ENCODE results near the gene GRK4.
A peak's percentile ranks its signal among the peaks of the same experiment; 100 is the strongest.

Gene GRK4

DNA sequence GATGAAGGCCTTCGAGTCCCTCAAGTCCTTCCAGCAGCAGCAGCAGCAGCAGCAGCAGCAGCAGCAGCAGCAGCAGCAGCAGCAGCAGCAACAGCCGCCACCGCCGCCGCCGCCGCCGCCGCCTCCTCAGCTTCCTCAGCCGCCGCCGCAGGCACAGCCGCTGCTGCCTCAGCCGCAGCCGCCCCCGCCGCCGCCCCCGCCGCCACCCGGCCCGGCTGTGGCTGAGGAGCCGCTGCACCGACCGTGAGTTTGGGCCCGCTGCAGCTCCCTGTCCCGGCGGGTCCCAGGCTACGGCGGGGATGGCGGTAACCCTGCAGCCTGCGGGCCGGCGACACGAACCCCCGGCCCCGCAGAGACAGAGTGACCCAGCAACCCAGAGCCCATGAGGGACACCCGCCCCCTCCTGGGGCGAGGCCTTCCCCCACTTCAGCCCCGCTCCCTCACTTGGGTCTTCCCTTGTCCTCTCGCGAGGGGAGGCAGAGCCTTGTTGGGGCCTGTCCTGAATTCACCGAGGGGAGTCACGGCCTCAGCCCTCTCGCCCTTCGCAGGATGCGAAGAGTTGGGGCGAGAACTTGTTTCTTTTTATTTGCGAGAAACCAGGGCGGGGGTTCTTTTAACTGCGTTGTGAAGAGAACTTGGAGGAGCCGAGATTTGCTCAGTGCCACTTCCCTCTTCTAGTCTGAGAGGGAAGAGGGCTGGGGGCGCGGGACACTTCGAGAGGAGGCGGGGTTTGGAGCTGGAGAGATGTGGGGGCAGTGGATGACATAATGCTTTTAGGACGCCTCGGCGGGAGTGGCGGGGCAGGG, 111.7 kb downstream of the GRK4 start:
- H4K20me1 ChIP-seq (ENCODE audit: insufficient read depth, low read length), result peaks cover 19% of the 10 kb centered on the region

DNA sequence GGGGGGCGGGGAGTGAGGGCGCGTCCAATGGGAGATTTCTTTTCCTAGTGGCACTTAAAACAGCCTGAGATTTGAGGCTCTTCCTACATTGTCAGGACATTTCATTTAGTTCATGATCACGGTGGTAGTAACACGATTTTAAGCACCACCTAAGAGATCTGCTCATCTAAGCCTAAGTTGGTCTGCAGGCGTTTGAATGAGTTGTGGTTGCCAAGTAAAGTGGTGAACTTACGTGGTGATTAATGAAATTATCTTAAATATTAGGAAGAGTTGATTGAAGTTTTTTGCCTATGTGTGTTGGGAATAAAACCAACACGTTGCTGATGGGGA, 112.2 kb downstream of the GRK4 start:
- ATAC-seq (ENCODE audit: insufficient read depth, low read depth) (no peak), DNase-seq (no peak)
- no peak for TF ChIP-seq EZH2 (IDR thresholded peaks at IDR 0.05; ENCODE audit: borderline replicate concordance, low read depth, low read length, severe bottlenecking)
- TF ChIP-seq, protein P1, sequence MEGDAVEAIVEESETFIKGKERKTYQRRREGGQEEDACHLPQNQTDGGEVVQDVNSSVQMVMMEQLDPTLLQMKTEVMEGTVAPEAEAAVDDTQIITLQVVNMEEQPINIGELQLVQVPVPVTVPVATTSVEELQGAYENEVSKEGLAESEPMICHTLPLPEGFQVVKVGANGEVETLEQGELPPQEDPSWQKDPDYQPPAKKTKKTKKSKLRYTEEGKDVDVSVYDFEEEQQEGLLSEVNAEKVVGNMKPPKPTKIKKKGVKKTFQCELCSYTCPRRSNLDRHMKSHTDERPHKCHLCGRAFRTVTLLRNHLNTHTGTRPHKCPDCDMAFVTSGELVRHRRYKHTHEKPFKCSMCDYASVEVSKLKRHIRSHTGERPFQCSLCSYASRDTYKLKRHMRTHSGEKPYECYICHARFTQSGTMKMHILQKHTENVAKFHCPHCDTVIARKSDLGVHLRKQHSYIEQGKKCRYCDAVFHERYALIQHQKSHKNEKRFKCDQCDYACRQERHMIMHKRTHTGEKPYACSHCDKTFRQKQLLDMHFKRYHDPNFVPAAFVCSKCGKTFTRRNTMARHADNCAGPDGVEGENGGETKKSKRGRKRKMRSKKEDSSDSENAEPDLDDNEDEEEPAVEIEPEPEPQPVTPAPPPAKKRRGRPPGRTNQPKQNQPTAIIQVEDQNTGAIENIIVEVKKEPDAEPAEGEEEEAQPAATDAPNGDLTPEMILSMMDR (IDR thresholded peaks at IDR 0.05; ENCODE audit: borderline replicate concordance, extremely low read depth, low read length, poor library complexity, severe bottlenecking), result no peak
- Histone ChIP-seq H3K4me1 (ENCODE audit: insufficient read depth, low read length) (peaks cover 28% of the 10 kb centered on the region), H3K79me2 (ENCODE audit: insufficient read depth, low read length) (peaks cover 54% of the 10 kb centered on the region), H3K4me2 (ENCODE audit: insufficient read depth, low read length) (peak overlapping the region; percentile 98), H3K4me3 (ENCODE audit: low read depth in 1 of 2, low read length in 2 of 2) (peak overlapping the region; percentile 98 to 99; a peak in 3 of 4 replicates), H3K36me3 (ENCODE audit: insufficient read depth, low read length) (no peaks in the 10 kb centered on the region), H3K27me3 (ENCODE audit: insufficient read depth, low read length, poor library complexity) (no peaks in the 10 kb centered on the region), H3K9me3 (ENCODE audit: insufficient read depth, low read length, severe bottlenecking) (no peaks in the 10 kb centered on the region), H3K27ac (ENCODE audit: low read length) (peak overlapping the region; percentile 60), H4K20me1 (ENCODE audit: insufficient read depth, low read length) (peaks cover 19% of the 10 kb centered on the region), H3K9ac (ENCODE audit: low read depth, low read length) (peak overlapping the region; percentile 91), H2AFZ (ENCODE audit: low read depth, low read length) (peak overlapping the region; percentile 34; the same call in 1 of the 2 replicates)

More for the DNA sequence above, 111.7 kb downstream of the GRK4 start:
- Histone ChIP-seq H3K4me1 (ENCODE audit: insufficient read depth, low read length) (peaks cover 28% of the 10 kb centered on the region), H3K36me3 (ENCODE audit: insufficient read depth, low read length) (no peaks in the 10 kb centered on the region), H3K9me3 (ENCODE audit: insufficient read depth, low read length, severe bottlenecking) (no peaks in the 10 kb centered on the region), H3K79me2 (ENCODE audit: insufficient read depth, low read length) (peaks cover 49% of the 10 kb centered on the region), H3K4me2 (ENCODE audit: insufficient read depth, low read length) (peak overlapping the region; percentile 98), H3K27ac (ENCODE audit: low read length) (peak overlapping the region; percentile 80), H3K27me3 (ENCODE audit: insufficient read depth, low read length, poor library complexity) (no peaks in the 10 kb centered on the region), H3K4me3 (ENCODE audit: low read depth in 1 of 2, low read length in 2 of 2) (peak overlapping the region; percentile 98 to 99; a peak in 3 of 4 replicates), H3K9ac (ENCODE audit: low read depth, low read length) (peak overlapping the region; percentile 91), H2AFZ (ENCODE audit: low read depth, low read length) (peak overlapping the region; percentile 87)
- TF ChIP-seq, protein P1 (IDR thresholded peaks at IDR 0.05; ENCODE audit: borderline replicate concordance, extremely low read depth, low read length, poor library complexity, severe bottlenecking), result no peak
- TF ChIP-seq EZH2 (IDR thresholded peaks at IDR 0.05; ENCODE audit: borderline replicate concordance, low read depth, low read length, severe bottlenecking), result no peak
- DNase-seq, result peak; percentile 79
- ATAC-seq (ENCODE audit: insufficient read depth, low read depth), result peak; percentile 20

DNA sequence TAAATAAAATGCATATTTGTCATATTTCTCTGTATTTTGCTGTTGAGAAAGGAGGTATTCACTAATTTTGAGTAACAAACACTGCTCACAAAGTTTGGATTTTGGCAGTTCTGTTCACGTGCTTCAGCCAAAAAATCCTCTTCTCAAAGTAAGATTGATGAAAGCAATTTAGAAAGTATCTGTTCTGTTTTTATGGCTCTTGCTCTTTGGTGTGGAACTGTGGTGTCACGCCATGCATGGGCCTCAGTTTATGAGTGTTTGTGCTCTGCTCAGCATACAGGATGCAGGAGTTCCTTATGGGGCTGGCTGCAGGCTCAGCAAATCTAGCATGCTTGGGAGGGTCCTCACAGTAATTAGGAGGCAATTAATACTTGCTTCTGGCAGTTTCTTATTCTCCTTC, 114.4 kb downstream of the GRK4 start:
- no peak for DNase-seq
- TF ChIP-seq, protein P1 (IDR thresholded peaks at IDR 0.05; ENCODE audit: borderline replicate concordance, extremely low read depth, low read length, poor library complexity, severe bottlenecking), result no peak
- no peak for TF ChIP-seq EZH2 (IDR thresholded peaks at IDR 0.05; ENCODE audit: borderline replicate concordance, low read depth, low read length, severe bottlenecking)

More for the DNA sequence above, 114.4 kb downstream of the GRK4 start:
- Histone ChIP-seq H3K27me3 (ENCODE audit: insufficient read depth, low read length, poor library complexity) (no peaks in the 10 kb centered on the region), H3K36me3 (ENCODE audit: insufficient read depth, low read length) (no peaks in the 10 kb centered on the region), H3K9ac (ENCODE audit: low read depth, low read length) (no peak overlapping the region), H3K4me1 (ENCODE audit: insufficient read depth, low read length) (peaks cover 28% of the 10 kb centered on the region), H4K20me1 (ENCODE audit: insufficient read depth, low read length) (peaks cover 25% of the 10 kb centered on the region), H3K79me2 (ENCODE audit: insufficient read depth, low read length) (peaks cover 74% of the 10 kb centered on the region), H3K4me3 (ENCODE audit: low read depth in 1 of 2, low read length in 2 of 2) (no peak overlapping the region), H3K4me2 (ENCODE audit: insufficient read depth, low read length) (peak overlapping the region; percentile 21; the same call in 1 of the 2 replicates), H2AFZ (ENCODE audit: low read depth, low read length) (no peak overlapping the region), H3K9me3 (ENCODE audit: insufficient read depth, low read length, severe bottlenecking) (no peaks in the 10 kb centered on the region), H3K27ac (ENCODE audit: low read length) (no peak overlapping the region)
- ATAC-seq (ENCODE audit: insufficient read depth, low read depth), result no peak

Measured in DND-41 (cell line).